ENCODE measurements around the gene FYCO1. TPM values are rescaled to one million over a fixed set of nuclear protein-coding genes. Genes with fewer than 3 reads are reported as not detected.

FYCO1 gene
- total and polyA plus RNA-seq, 2 experiments from 2014 or later: 6.2 to 13.4 TPM

GRCh38 chr3:45895686-45896468 lies 99.7 kb downstream of the FYCO1 start:
- Histone ChIP-seq H3K79me2 (ENCODE audit: insufficient read depth) (no peaks in the 10 kb centered on the region), H4K20me1 (ENCODE audit: insufficient read depth) (no peaks in the 10 kb centered on the region), H3K4me3 (no peak overlapping the region), H2AFZ (no peak overlapping the region), H3K9me3 (ENCODE audit: low read depth) (no peaks in the 10 kb centered on the region), H3K4me2 (ENCODE audit: unreplicated experiment) (no peak overlapping the region), H3K9ac (no peak overlapping the region), H3K4me1 (ENCODE audit: insufficient read depth) (peaks cover 6% of the 10 kb centered on the region; the same call in 1 of the 2 replicates), H3K36me3 (ENCODE audit: low read depth) (no peaks in the 10 kb centered on the region), H3K27me3 (replicated peaks; ENCODE audit: insufficient read depth) (peaks cover 19% of the 10 kb centered on the region), H3F3A (ENCODE audit: insufficient read depth) (no peaks in the 10 kb centered on the region), H3K27ac (no peak overlapping the region), H3K9me2 (ENCODE audit: insufficient read depth) (no peaks in the 10 kb centered on the region)
- in situ Hi-C loops (cut with MboI): no loop called here
- no peak for DNase-seq
- WGBS, 2 experiments (ENCODE audit: low coverage in 1 of 2, low lambda C conversion rate in 2 of 2, missing lambda C conversion rate in 2 of 2): 73 to 82% methylated on average over 5 of the region's 5 CpGs
- TF ChIP-seq EZH2 (IDR thresholded peaks at IDR 0.05; ENCODE audit: insufficient read depth, poor library complexity, severe bottlenecking): no peak

GRCh38 chr3:45894015-45894414 lies 101.6 kb downstream of the FYCO1 start:
- H3K79me2 ChIP-seq (ENCODE audit: insufficient read depth): no peaks in the 10 kb centered on the region
- WGBS, 2 experiments (ENCODE audit: low coverage in 1 of 2, low lambda C conversion rate in 2 of 2, missing lambda C conversion rate in 2 of 2): 40 to 47% methylated on average over 6 of the region's 6 CpGs
- TF ChIP-seq EZH2 (IDR thresholded peaks at IDR 0.05; ENCODE audit: insufficient read depth, poor library complexity, severe bottlenecking) (no peak), EZH2phosphoT487 (IDR thresholded peaks at IDR 0.05; ENCODE audit: insufficient read depth, low read depth) (no peak)
- no peak overlapping the region for H3K4me3 ChIP-seq
- H3K9ac ChIP-seq: no peak overlapping the region
- H2AFZ ChIP-seq: no peak overlapping the region
- H3K27ac ChIP-seq: no peak overlapping the region
- H3K4me2 ChIP-seq (ENCODE audit: unreplicated experiment): no peak overlapping the region
- H3K9me2 ChIP-seq (ENCODE audit: insufficient read depth): no peaks in the 10 kb centered on the region
- H4K20me1 ChIP-seq (ENCODE audit: insufficient read depth): no peaks in the 10 kb centered on the region
- no peaks in the 10 kb centered on the region for H3K9me3 ChIP-seq (ENCODE audit: low read depth)
- in situ Hi-C loops (cut with MboI): no loop called here
- peaks cover 19% of the 10 kb centered on the region for H3K27me3 ChIP-seq (replicated peaks; ENCODE audit: insufficient read depth)
- peaks cover 6% of the 10 kb centered on the region; the same call in 1 of the 2 replicates for H3K4me1 ChIP-seq (ENCODE audit: insufficient read depth)
- H3K36me3 ChIP-seq (ENCODE audit: low read depth): no peaks in the 10 kb centered on the region
- H3F3A ChIP-seq (ENCODE audit: insufficient read depth): no peaks in the 10 kb centered on the region
- no peak for DNase-seq

GRCh38 chr3:45892161-45892560 lies 103.5 kb downstream of the FYCO1 start:
- TF ChIP-seq EZH2 (IDR thresholded peaks at IDR 0.05; ENCODE audit: insufficient read depth, poor library complexity, severe bottlenecking) (no peak), EZH2phosphoT487 (IDR thresholded peaks at IDR 0.05; ENCODE audit: insufficient read depth, low read depth) (no peak)
- Histone ChIP-seq H3K79me2 (ENCODE audit: insufficient read depth) (no peaks in the 10 kb centered on the region), H3K27me3 (replicated peaks; ENCODE audit: insufficient read depth) (peaks cover 19% of the 10 kb centered on the region), H2AFZ (no peak overlapping the region), H3K4me1 (ENCODE audit: insufficient read depth) (peaks cover 6% of the 10 kb centered on the region; the same call in 1 of the 2 replicates), H3K27ac (no peak overlapping the region), H3F3A (ENCODE audit: insufficient read depth) (no peaks in the 10 kb centered on the region), H3K9me3 (ENCODE audit: low read depth) (no peaks in the 10 kb centered on the region), H3K4me3 (no peak overlapping the region), H3K9me2 (ENCODE audit: insufficient read depth) (no peaks in the 10 kb centered on the region), H3K36me3 (ENCODE audit: low read depth) (no peaks in the 10 kb centered on the region), H3K4me2 (ENCODE audit: unreplicated experiment) (no peak overlapping the region), H4K20me1 (ENCODE audit: insufficient read depth) (no peaks in the 10 kb centered on the region), H3K9ac (no peak overlapping the region)
- in situ Hi-C loops (cut with MboI): no loop called here
- DNase-seq: no peak
- WGBS, 2 experiments (ENCODE audit: low coverage in 1 of 2, low lambda C conversion rate in 2 of 2, missing lambda C conversion rate in 2 of 2): 86 to 100% methylated on average over 1 of the region's 1 CpG

- Histone ChIP-seq H3K4me2 (ENCODE audit: unreplicated experiment) (no peak overlapping the region), H3K9me2 (ENCODE audit: insufficient read depth) (no peaks in the 10 kb centered on the region), H3K79me2 (ENCODE audit: insufficient read depth) (no peaks in the 10 kb centered on the region), H3K9ac (no peak overlapping the region), H3K36me3 (ENCODE audit: low read depth) (no peaks in the 10 kb centered on the region), H3F3A (ENCODE audit: insufficient read depth) (no peaks in the 10 kb centered on the region), H3K27ac (no peak overlapping the region), H3K4me3 (no peak overlapping the region), H3K4me1 (ENCODE audit: insufficient read depth) (no peaks in the 10 kb centered on the region), H4K20me1 (ENCODE audit: insufficient read depth) (no peaks in the 10 kb centered on the region), H3K27me3 (replicated peaks; ENCODE audit: insufficient read depth) (peaks cover 16% of the 10 kb centered on the region), H2AFZ (no peak overlapping the region), H3K9me3 (ENCODE audit: low read depth) (no peaks in the 10 kb centered on the region)
- in situ Hi-C loops (cut with MboI): no loop called here
- 34 to 41% methylated on average over 3 of the region's 3 CpGs for WGBS, 2 experiments (ENCODE audit: low coverage in 1 of 2, low lambda C conversion rate in 2 of 2, missing lambda C conversion rate in 2 of 2)
- TF ChIP-seq EZH2 (IDR thresholded peaks at IDR 0.05; ENCODE audit: insufficient read depth, poor library complexity, severe bottlenecking) (no peak), EZH2phosphoT487 (IDR thresholded peaks at IDR 0.05; ENCODE audit: insufficient read depth, low read depth) (no peak)
- DNase-seq: no peak
Observed at GRCh38 chr3:45890405-45890804, 105.2 kb downstream of the FYCO1 start.
